Measurements from ENCODE around the gene CCT3. TPM values are rescaled to one million over a fixed set of nuclear protein-coding genes. Genes with fewer than 3 reads are reported as not detected.

CCT3 gene
- polyA plus RNA-seq, 1 of the 3 experiments (the other 2 are of a cell fraction), result 295 TPM

- peak; percentile 91 for DNase-seq
- H3K27me3 ChIP-seq (ENCODE audit: insufficient read depth), result no peaks in the 10 kb centered on the region
- ChIA-PET CTCF (interaction anchor here (0.6 to 12.4 kb wide), 17 partner anchors 13 to 289 kb away, joined by 3 to 412 read pairs (median 4); partner anchors contain the start of gene RHBG), POLR2A (no interaction called here)
- no peaks in the 10 kb centered on the region for H3K36me3 ChIP-seq (replicated peaks in 1 of 2; ENCODE audit: control insufficient read depth in 1 of 2, insufficient read depth in 2 of 2, low read length in 1 of 2)
- 71% methylated on average over 8 of the region's 9 CpGs for WGBS (ENCODE audit: low lambda C conversion rate)
- H3K9me2 ChIP-seq, result no peaks in the 10 kb centered on the region
- no peak overlapping the region for H3K4me2 ChIP-seq
- no peaks in the 10 kb centered on the region for H3K9me3 ChIP-seq
- H2AFZ ChIP-seq (ENCODE audit: low read depth), result no peak overlapping the region
- H3F3A ChIP-seq (replicated peaks; ENCODE audit: insufficient read depth), result no peaks in the 10 kb centered on the region
- H3K27ac ChIP-seq (ENCODE audit: low read depth in 2 of 2, low read length in 1 of 2), result no peak overlapping the region
- H3K79me2 ChIP-seq (ENCODE audit: insufficient read depth), result no peaks in the 10 kb centered on the region
- H3K4me3 ChIP-seq (ENCODE audit: low read depth in 2 of 2, low read length in 1 of 2), result no peak overlapping the region
- H3K4me1 ChIP-seq (ENCODE audit: control insufficient read depth in 1 of 2, insufficient read depth in 2 of 2, low read depth in 1 of 2, low read length in 1 of 2), result peaks cover 5 to 6% of the 10 kb centered on the region in 2 experiments; a peak in 2 of 4 replicates
- no peaks in the 10 kb centered on the region for H4K20me1 ChIP-seq (ENCODE audit: insufficient read depth)
- no peak overlapping the region for H3K9ac ChIP-seq
- TF ChIP-seq MXI1 (IDR thresholded peaks at IDR 0.05; ENCODE audit: low read depth, low read length) (peak; percentile 48; the same call in 1 of the 2 replicates), YY1 (IDR thresholded peaks at IDR 0.05; ENCODE audit: low read depth) (no peak), PBX3 (IDR thresholded peaks at IDR 0.05) (no peak), ZBTB33 (IDR thresholded peaks at IDR 0.05; ENCODE audit: borderline replicate concordance, low read depth) (no peak), SMC3 (IDR thresholded peaks at IDR 0.05; ENCODE audit: low read depth, low read length) (peak; percentile 76), IRF3 (IDR thresholded peaks at IDR 0.05; ENCODE audit: low read depth, low read length) (no peak), RAD21 (IDR thresholded peaks at IDR 0.05; ENCODE audit: low read length) (peak; percentile 86), CTCF (IDR thresholded peaks at IDR 0.05) (peak; percentile 81)
These were observed 44.9 kb upstream of the CCT3 start for GRCh38 chr1:156383023-156383422.

- no peaks in the 10 kb centered on the region for H3K9me2 ChIP-seq
- H3F3A ChIP-seq (replicated peaks; ENCODE audit: insufficient read depth), result no peaks in the 10 kb centered on the region
- WGBS (ENCODE audit: low lambda C conversion rate), result 50% methylated on average over 7 of the region's 7 CpGs
- POLR2A ChIA-PET, result no interaction called here
- no peak overlapping the region for H3K4me3 ChIP-seq (ENCODE audit: low read depth in 2 of 2, low read length in 1 of 2)
- no peak overlapping the region for H2AFZ ChIP-seq (ENCODE audit: low read depth)
- H3K36me3 ChIP-seq (replicated peaks in 1 of 2; ENCODE audit: control insufficient read depth in 1 of 2, insufficient read depth in 2 of 2, low read length in 1 of 2), result no peaks in the 10 kb centered on the region
- H3K27me3 ChIP-seq (ENCODE audit: insufficient read depth), result no peaks in the 10 kb centered on the region
- H3K79me2 ChIP-seq (ENCODE audit: insufficient read depth), result no peaks in the 10 kb centered on the region
- no peak overlapping the region for H3K4me2 ChIP-seq
- DNase-seq, result no peak
- CTCF ChIA-PET, result interaction anchor here (0.6 to 12.4 kb wide), 14 partner anchors 13 to 288 kb away, joined by 3 to 412 read pairs (median 4); partner anchors contain the start of gene RHBG
- H4K20me1 ChIP-seq (ENCODE audit: insufficient read depth), result no peaks in the 10 kb centered on the region
- H3K27ac ChIP-seq (ENCODE audit: low read depth in 2 of 2, low read length in 1 of 2), result no peak overlapping the region
- no peaks in the 10 kb centered on the region for H3K9me3 ChIP-seq
- H3K9ac ChIP-seq, result no peak overlapping the region
- peaks cover 5 to 6% of the 10 kb centered on the region in 2 experiments; a peak in 2 of 4 replicates for H3K4me1 ChIP-seq (ENCODE audit: control insufficient read depth in 1 of 2, insufficient read depth in 2 of 2, low read depth in 1 of 2, low read length in 1 of 2)
- TF ChIP-seq FOSL2 (IDR thresholded peaks at IDR 0.05; ENCODE audit: borderline replicate concordance, low read depth) (no peak), MAX (IDR thresholded peaks at IDR 0.05; ENCODE audit: low read depth) (no peak), CTCF (IDR thresholded peaks at IDR 0.05) (no peak), CHD2 (IDR thresholded peaks at IDR 0.05; ENCODE audit: low read length, partially characterized antibody) (no peak), NRF1 (IDR thresholded peaks at IDR 0.05; ENCODE audit: low read depth, low read length) (no peak), GABPA (IDR thresholded peaks at IDR 0.05; ENCODE audit: low read depth) (no peak), FOXM1 (IDR thresholded peaks at IDR 0.05; ENCODE audit: low read depth) (no peak), FOXJ3 (CRISPR knock-in tag; IDR thresholded peaks at IDR 0.05) (no peak), RCOR1 (IDR thresholded peaks at IDR 0.05; ENCODE audit: low read length) (no peak), ELF1 (IDR thresholded peaks at IDR 0.05) (no peak), SIN3A (IDR thresholded peaks at IDR 0.05; ENCODE audit: borderline replicate concordance, low read depth, low read length) (no peak), RFX5 (IDR thresholded peaks at IDR 0.05; ENCODE audit: low read length) (no peak)
These were observed 44.5 kb upstream of the CCT3 start for GRCh38 chr1:156382561-156382960.
